NK-92 treated with Interleukin-12 subunit alpha and Interleukin-12 subunit beta, amount 100 ng/mL, for 24 hours (cell line): ENCODE results near the gene C21orf58.
"Not testable (repeated sequence)": the region's sequence is repeated elsewhere in the genome, so short reads cannot be mapped to it uniquely, and the experiment has no call there.

ENCODE experiments used
- DNase-seq: peaks from one replicate; lab custom pipeline; 2025; lab: John Stamatoyannopoulos, UW

Gene C21orf58

DNA sequence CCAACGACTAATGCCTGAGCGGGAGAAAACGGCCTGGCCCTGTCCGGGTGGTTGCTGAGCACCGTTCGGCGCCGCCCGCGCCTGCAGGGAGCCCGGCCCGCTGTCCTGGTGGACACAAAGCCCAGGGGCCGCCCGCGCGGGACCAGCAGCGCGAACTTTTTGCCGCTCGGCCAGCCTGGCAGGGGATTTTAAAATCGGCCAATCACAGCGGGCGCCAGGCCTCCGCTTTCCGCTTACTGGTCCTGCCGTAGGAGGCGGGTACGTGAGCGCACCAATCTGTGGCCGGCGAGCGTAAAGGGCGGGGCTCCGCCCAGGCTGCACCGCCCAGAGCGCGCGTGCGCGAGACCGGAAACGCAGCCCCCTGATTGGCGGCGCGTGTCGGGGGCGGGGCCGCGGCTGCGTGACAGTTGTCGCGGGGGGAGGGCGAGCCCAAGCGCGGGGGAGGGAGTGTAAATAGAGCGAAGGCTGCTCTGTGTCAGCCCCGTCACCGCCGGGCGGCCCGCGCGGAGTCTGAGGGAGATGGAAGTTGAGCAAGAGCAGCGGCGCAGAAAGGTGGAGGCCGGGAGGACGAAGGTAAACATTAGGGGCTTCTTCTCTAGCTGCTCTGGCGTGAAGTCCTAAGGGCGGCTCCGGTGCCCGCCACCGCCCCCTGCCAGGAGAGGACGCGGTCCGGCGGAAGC is at the start of gene C21orf58, which contains the start of gene PCNT:
TSS of gene C21orf58 (minus strand) at position 161 of the 680 bp plus-strand sequence. CDS start 1,132 bp downstream, outside the sequence.
TSS of gene PCNT (plus strand) at position 447 of the 680 bp plus-strand sequence. CDS start at position 520, 73 bp downstream.
- peak; percentile 96 for DNase-seq

GRCh38 chr21:46372947-46373346 is 49.3 kb upstream of the C21orf58 start:
- DNase-seq, result not testable (repeated sequence)

- no peak for DNase-seq
Observed at GRCh38 chr21:46372014-46372485, 48.4 kb upstream of the C21orf58 start.

DNA sequence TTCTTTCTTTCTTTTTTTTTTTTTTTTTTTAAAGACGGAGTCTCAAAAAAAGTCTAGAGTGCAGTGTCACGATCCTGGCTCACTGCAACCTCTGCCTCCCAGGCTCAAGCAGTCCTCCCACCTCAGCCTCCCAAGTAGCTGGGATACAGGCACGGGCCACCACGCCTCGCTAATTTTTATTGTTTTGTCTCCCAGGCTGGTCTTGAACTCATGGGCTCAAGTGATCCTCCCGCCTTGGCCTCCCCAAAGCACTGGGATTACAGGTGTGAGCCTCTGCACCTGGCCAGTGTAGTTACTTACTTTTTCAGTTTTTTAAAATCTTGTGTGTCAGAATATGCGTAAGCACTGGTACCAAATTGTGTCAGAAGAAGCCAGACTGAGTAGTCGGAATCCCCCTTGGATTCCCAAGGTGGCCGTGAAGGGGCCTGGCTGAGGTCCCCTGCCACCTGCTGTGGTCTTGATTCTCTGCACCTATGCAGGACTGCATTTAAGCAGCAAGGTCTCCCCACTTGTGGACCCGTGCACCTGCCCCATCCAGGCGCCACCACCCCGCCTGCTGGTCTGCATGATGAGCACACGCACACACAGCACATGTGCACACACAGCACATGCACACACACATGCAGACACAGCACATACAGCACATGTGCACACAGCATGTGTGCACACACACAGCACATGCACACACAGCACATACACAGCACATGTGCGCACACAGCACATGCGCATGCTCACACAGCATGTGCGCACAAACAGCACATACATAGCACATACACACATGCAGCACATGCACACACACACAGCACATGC is 47.7 kb upstream of the C21orf58 start:
- DNase-seq, result no peak

DNA sequence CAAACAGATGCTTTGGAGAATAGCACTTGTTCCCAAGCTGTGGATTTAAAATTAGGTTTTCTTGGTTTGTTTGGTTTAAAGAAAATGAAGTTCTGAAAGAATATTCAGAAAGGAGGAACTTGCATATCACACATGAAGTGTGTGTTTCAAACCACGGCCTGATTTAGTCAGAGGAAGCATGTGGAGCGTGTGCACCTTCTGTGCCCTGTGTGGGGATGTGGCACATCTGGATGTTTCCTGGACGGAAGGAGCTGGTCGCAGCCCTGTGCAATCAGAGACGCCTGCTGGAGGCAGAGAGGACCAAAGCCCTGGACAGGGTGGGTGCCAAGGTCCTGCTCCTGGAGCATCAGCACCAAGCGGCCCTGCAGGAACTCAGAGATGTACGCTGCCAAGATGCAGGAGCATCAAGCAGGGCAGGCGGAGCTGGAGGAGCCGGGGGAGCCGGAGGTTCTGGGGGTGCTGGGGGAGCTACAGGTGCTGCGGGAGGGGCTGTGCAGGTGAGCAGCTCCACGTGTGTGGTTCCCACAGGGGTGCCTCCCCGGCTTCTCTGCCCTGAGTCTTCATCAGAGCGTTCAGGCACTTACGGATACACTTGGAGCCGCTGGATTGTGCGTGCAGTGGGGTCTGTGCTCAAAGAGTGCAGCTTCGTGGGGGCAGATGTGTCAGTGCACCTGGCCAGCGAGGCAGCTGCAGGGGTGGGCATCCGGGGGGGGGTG is 46.0 kb upstream of the C21orf58 start:
- DNase-seq, result no peak

- DNase-seq, result peak; percentile 65
Observed at GRCh38 chr21:46368533-46369285, 45.0 kb upstream of the C21orf58 start.

DNA sequence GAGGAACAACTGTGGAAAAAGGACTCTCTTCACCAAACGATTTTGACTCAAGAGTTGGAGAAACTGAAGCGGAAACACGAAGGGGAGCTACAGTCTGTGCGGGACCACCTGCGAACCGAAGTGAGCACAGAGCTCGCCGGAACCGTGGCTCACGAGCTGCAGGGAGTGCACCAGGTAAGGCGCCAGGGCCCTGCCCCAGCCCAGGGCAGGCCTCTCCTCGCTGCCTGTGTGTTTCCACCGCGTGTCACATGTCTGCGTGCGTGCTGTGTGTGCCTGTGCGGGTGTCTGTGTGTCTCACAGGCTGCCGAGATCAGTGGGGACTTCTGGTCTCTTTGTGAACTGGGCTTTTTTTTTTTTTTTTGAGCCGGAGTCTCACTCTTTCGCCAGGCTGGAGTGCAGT is 43.3 kb upstream of the C21orf58 start:
- no peak for DNase-seq

GRCh38 chr21:46366561-46366960 is 42.9 kb upstream of the C21orf58 start:
- no peak for DNase-seq

DNA sequence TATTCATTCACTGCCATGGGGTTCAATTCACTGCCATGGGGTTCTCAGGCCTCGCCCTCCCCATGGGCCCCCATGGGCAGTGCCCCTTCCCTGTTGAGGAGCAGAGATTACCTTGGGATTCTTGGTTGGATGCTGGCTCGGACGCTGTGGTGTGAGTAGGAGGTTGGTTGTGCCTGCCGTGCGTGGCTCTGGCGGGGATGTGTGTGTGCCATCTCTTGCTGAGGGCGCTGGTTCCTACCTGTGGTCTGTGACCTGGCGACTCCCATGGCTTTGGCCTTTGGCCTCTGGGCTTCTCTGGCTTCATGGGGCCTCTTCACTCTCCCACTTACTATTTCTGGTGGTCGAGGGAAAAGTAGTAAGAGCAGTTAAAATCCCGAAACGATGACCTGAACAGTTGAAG is 42.4 kb upstream of the C21orf58 start:
- no peak for DNase-seq

GRCh38 chr21:46363698-46364097 is 40.0 kb upstream of the C21orf58 start:
- DNase-seq, result no peak

DNA sequence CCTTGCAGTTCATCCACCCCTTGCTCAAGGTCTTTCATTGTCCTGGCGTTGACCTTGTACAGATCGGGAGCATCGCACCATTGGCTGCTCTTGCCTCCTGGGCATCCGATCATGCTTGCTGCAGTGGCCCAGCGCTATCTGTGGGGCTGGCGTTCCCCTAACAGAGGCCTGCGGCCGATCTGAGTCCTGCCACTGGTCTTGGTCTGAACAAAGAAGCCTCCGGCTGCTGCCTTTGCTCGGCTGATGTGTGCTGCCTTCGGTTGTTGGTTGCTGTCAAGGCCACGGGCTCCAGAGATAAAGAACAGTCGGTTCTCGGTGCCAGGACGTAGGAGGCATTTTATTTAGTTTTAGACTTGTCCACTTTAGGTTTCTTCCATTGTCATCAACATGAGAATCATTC is 39.3 kb upstream of the C21orf58 start:
- no peak for DNase-seq

DNA sequence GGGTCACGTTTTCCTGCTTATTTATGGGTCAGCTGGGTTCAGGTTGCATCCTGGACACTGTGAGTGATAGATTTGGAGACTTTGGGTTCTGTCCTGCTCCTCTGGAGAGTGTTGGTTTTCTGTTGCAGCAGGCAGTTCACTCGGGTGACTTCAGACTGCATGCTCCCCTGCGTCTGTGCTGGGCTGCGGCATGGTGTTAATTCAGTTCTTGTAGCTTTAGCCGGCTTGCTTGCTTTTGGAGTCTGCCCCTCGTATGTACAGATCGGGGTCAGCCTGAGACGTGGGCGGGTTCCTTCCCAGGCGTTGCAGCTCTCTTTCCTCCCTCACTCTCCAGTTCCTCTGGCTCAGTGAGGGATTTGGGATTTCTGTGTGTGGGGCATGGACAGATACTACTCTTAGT is 38.3 kb upstream of the C21orf58 start:
- no peak for DNase-seq

GRCh38 chr21:46361176-46361575 is 37.5 kb upstream of the C21orf58 start:
- DNase-seq, result no peak

- no peak for DNase-seq
Observed at GRCh38 chr21:46357684-46358425, 34.2 kb upstream of the C21orf58 start.

DNA sequence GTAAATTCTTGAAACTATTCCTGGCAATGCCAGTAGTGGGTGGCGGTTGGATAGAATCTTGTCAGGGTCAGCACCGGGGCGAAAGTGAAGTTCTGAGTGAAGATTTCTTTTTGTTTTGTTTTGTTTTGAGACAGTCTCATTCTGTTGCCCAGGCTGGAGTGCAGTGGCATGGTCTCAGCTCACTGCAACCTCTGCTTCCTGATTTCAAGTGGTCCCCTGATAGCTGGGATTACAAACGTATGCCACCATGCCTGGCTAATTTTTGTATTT is 33.6 kb upstream of the C21orf58 start:
- DNase-seq, result no peak

- DNase-seq, result no peak
Observed at GRCh38 chr21:46356494-46357334, 33.0 kb upstream of the C21orf58 start.

DNA sequence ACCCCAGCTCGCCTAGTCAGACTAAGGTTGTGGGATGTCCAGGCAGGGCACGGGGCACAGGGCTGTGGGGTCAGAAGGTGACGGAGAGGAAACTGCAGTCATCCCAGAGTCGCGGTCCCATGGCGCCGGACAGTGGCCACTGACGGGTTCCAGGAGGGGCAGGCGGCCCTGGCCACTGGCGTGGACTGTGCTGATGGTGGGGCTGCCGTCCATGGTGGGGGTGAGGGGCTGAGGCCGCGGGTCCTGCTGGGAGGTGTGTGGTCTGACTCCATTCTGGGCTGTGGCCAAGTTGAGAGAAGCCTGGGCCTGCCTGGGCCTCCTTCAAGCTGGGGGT is 32.3 kb upstream of the C21orf58 start:
- no peak for DNase-seq

GRCh38 chr21:46355161-46356004 is 31.7 kb upstream of the C21orf58 start:
- DNase-seq, result no peak

DNA sequence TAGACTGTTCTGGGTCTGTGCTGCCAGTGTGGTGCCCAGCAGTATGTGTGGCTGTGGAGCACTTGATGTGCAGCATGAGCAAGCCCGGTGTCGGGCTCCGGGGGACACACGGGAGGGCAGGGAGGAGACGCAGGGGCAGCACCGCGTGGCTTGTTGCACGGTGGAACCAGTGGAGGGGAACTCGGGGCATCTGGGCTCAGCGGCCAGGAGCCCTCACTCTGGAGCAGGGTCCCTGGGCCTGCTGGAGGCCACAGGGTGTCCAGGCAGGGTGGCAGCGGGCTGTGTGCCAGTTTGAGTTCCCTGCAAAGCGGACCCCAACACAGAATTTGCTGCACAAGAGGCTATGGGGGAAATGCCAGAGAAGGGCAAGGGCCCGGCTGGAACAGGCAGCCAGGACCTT is 30.8 kb upstream of the C21orf58 start:
- DNase-seq, result no peak

DNA sequence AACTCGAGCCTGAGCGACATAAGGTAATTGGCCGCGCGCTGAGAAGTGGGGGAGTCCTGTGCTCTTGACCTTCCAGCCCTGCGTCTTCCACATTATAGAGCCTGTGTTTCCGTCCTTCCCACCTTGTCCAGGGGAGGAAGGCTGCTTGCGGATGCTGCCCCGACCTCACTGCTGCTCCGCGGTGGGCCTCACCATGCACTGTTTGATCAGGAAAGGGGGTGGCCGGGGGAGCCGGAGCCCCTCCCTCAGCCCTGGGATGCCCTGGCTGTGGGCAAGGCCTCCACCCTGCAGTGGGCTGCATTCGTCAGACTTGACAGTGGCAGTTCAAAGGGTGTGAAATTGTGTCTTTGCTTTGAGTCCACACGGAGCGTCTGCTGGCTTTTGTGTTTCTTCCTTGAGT is 30.4 kb upstream of the C21orf58 start:
- no peak for DNase-seq
